Keratinocyte (primary cell): ENCODE data around the gene SETD2. TPM values are rescaled to one million over a fixed set of nuclear protein-coding genes. Genes with fewer than 3 reads are reported as not detected.

ENCODE experiments used
- DNase-seq: peaks from one replicate; pipeline ENCODE4 v3.0.0-alpha.2; 2011; ENCODE audit warnings: low read depth, missing footprints, low spot score
- FAIRE-seq: peaks from 2 replicates; lab custom pipeline; 2011; peaks lifted over from hg19 to GRCh38; lab: Jason Lieb, UNC
- H2AFZ ChIP-seq: 2 replicates; pipeline ENCODE4 v1.6.0; 2012; ENCODE audit warnings: low read length, control low read depth, inconsistent platforms; ENCODE audit not compliant: control insufficient read depth
- H3K27ac ChIP-seq: 2 replicates; pipeline ENCODE4 v1.5.1; 2011; ENCODE audit warnings: low read length; ENCODE audit not compliant: control insufficient read depth, insufficient read depth
- H3K27me3 ChIP-seq: 3 replicates; pipeline ENCODE4 v1.6.0; 2011; ENCODE audit warnings: low read length; ENCODE audit not compliant: control insufficient read depth, insufficient read depth; ENCODE audit errors: extremely low read depth
- H3K36me3 ChIP-seq, 2 experiments: 2 replicates in 1 of 2; 3 replicates in 1 of 2; pipeline ENCODE4 v1.5.1; 2011; ENCODE audit warnings: low read length in 2 of 2, mild to moderate bottlenecking in 1 of 2; ENCODE audit not compliant: control insufficient read depth in 2 of 2, insufficient read depth in 2 of 2; ENCODE audit errors: extremely low read depth in 1 of 2
- H3K4me1 ChIP-seq: 3 replicates; pipeline ENCODE4 v1.5.1; 2011; ENCODE audit warnings: low read length; ENCODE audit not compliant: control insufficient read depth, insufficient read depth; ENCODE audit errors: extremely low read depth
- H3K4me2 ChIP-seq: 3 replicates; pipeline ENCODE4 v1.6.0; 2011; ENCODE audit warnings: low read depth, low read length; ENCODE audit not compliant: control insufficient read depth, insufficient read depth; ENCODE audit errors: extremely low read depth
- H3K4me3 ChIP-seq, 3 experiments: fragments of 200-600 bp in 1 of 3; sonication (generic) in 1 of 3; 2 replicates in 2 of 3; 3 replicates in 1 of 3; pipeline ENCODE4 v1.5.1; 2011 to 2016; ENCODE audit warnings: low read length in 3 of 3, mild to moderate bottlenecking in 3 of 3, control low read depth in 2 of 3, inconsistent platforms in 1 of 3, low read depth in 1 of 3, mixed read lengths in 1 of 3, mixed run types in 1 of 3, moderate library complexity in 1 of 3; ENCODE audit not compliant: control insufficient read depth in 2 of 3, insufficient read depth in 2 of 3; ENCODE audit errors: extremely low read depth in 1 of 3
- H3K79me2 ChIP-seq: 2 replicates; pipeline ENCODE4 v1.6.0; 2012; ENCODE audit warnings: low read length; ENCODE audit not compliant: control insufficient read depth, insufficient read depth
- H3K9ac ChIP-seq: 3 replicates; pipeline ENCODE4 v1.6.0; 2011; ENCODE audit warnings: low read length; ENCODE audit not compliant: control insufficient read depth, insufficient read depth; ENCODE audit errors: extremely low read depth
- H3K9me1 ChIP-seq: 3 replicates; pipeline ENCODE4 v1.6.0; 2011; ENCODE audit warnings: low read length; ENCODE audit not compliant: control insufficient read depth, insufficient read depth; ENCODE audit errors: extremely low read depth
- H3K9me3 ChIP-seq: 2 replicates; pipeline ENCODE4 v1.5.1; 2012; ENCODE audit warnings: low read depth, low read length; ENCODE audit not compliant: control insufficient read depth
- H4K20me1 ChIP-seq: 3 replicates; pipeline ENCODE4 v1.6.0; 2011; ENCODE audit warnings: low read length; ENCODE audit not compliant: control insufficient read depth, insufficient read depth; ENCODE audit errors: extremely low read depth
- CTCF ChIP-seq, 3 experiments: IDR thresholded peaks in 1 of 3; conservative IDR thresholded peaks in 1 of 3; optimal IDR thresholded peaks in 1 of 3; 2 replicates in 2 of 3; 3 replicates in 1 of 3; pipeline versions ENCODE3 to v1.5.1; 2011; ENCODE audit warnings: low read length in 3 of 3, mild to moderate bottlenecking in 3 of 3, moderate library complexity in 2 of 3, control low read depth in 1 of 3, inconsistent platforms in 1 of 3; ENCODE audit not compliant: insufficient read depth in 2 of 3; ENCODE audit errors: extremely low read depth in 1 of 3
- EZH2 ChIP-seq: IDR thresholded peaks from one replicate; pipeline ENCODE4 v1.6.1; 2012; ENCODE audit warnings: inconsistent platforms, mild to moderate bottlenecking, low read length, moderate library complexity
- dilution Hi-C: fragments of 300-500 bp; cut with MboI; formaldehyde crosslinking; loops from one replicate; pipeline ENCODE4 v1.7.0; 2020; ENCODE audit warnings: low sequenced_read_pairs; ENCODE audit not compliant: extremely low pct_ligation_motif_present
- polyA plus RNA-seq, 5 experiments: library from polyadenylated mRNA; depleted of rRNA in 3 of 5; stranded (reverse) in 3 of 5; stranded (forward) in 1 of 5; unstranded in 1 of 5; fragments of >200 nt; gene quantifications; 1 replicate in 1 of 5; 2 replicates in 3 of 5; 3 replicates in 1 of 5; pipeline versions ENCODE4 v1.2.1 to v1.2.3, GENCODE V29; 2011 to 2012; ENCODE audit warnings: missing spikeins in 2 of 5, low read depth in 1 of 5, low replicate concordance in 1 of 5

The SETD2 gene
- polyA plus RNA-seq, 1 donor (not counting 4 experiments of a cell fraction or from before 2014, with no cell fraction given): 23.3 TPM

- Histone ChIP-seq H3K36me3 (peaks cover 3 to 12% of the 10 kb centered on the region in 2 experiments), H3K4me1 (peaks cover 5% of the 10 kb centered on the region), H3K27me3 (no peaks in the 10 kb centered on the region), H3K4me2 (no peak overlapping the region), H4K20me1 (peaks cover 3% of the 10 kb centered on the region), H3K9ac (no peak overlapping the region), H3K9me3 (no peaks in the 10 kb centered on the region), H3K9me1 (peaks cover 4% of the 10 kb centered on the region), H3K79me2 (peaks cover 24% of the 10 kb centered on the region), H3K4me3 (no peak overlapping the region), H2AFZ (no peak overlapping the region), H3K27ac (no peak overlapping the region)
- DNase-seq (no peak), FAIRE-seq (no peak)
- dilution Hi-C loops: no loop called here
- TF ChIP-seq EZH2 (no peak), CTCF (optimal IDR thresholded peaks at IDR 0.05 in 1 of 3, IDR thresholded peaks at IDR 0.05 in 1 of 3, conservative IDR thresholded peaks at IDR 0.05 in 1 of 3; ENCODE audit: extremely low read depth in 1 of 3, insufficient read depth in 2 of 3, low read length in 3 of 3) (peak in 1 of 3 experiments; percentile 36)
Observed at GRCh38 chr3:47024932-47025331, 139.0 kb downstream of the SETD2 start.

GRCh38 chr3:47022641-47023071 lies 141.3 kb downstream of the SETD2 start:
- Histone ChIP-seq H3K4me1 (peaks cover 12% of the 10 kb centered on the region), H3K36me3 (peaks cover 0 to 20% of the 10 kb centered on the region in 2 experiments), H4K20me1 (peaks cover 6% of the 10 kb centered on the region), H3K9ac (no peak overlapping the region), H3K79me2 (peaks cover 21% of the 10 kb centered on the region), H3K9me3 (no peaks in the 10 kb centered on the region), H3K4me2 (no peak overlapping the region), H3K27ac (no peak overlapping the region), H3K4me3 (no peak overlapping the region), H3K27me3 (no peaks in the 10 kb centered on the region), H3K9me1 (no peaks in the 10 kb centered on the region), H2AFZ (no peak overlapping the region)
- no peak for FAIRE-seq
- TF ChIP-seq EZH2: no peak
- no peak for TF ChIP-seq CTCF (optimal IDR thresholded peaks at IDR 0.05 in 1 of 3, IDR thresholded peaks at IDR 0.05 in 1 of 3, conservative IDR thresholded peaks at IDR 0.05 in 1 of 3; ENCODE audit: extremely low read depth in 1 of 3, insufficient read depth in 2 of 3, low read length in 3 of 3)
- no peak for DNase-seq
- dilution Hi-C loops: no loop called here
